Neural crest cell (in vitro differentiated cells): Measurements from ENCODE around the gene MYO10. TPM values are rescaled to one million over a fixed set of nuclear protein-coding genes. Genes with fewer than 3 reads are reported as not detected.

Experiments
- DNase-seq: peaks from one replicate; pipeline ENCODE4 v3.0.0; 2021; ENCODE audit warnings: low read depth, mixed read lengths, low spot score
- H3K27ac Mint-ChIP-seq: one replicate; pipeline ENCODE4 v1.8.0; 2021; ENCODE audit warnings: mild to moderate bottlenecking, mixed read lengths; ENCODE audit not compliant: unreplicated experiment
- H3K27me3 Mint-ChIP-seq: 2 replicates; pipeline ENCODE4 v1.8.0; 2021; ENCODE audit warnings: low read depth, mild to moderate bottlenecking, mixed read lengths
- H3K36me3 Mint-ChIP-seq: 2 replicates; pipeline ENCODE4 v1.8.0; 2021; ENCODE audit warnings: low read depth, mild to moderate bottlenecking, mixed read lengths
- H3K4me1 Mint-ChIP-seq: 2 replicates; pipeline ENCODE4 v1.8.0; 2021; ENCODE audit warnings: mixed read lengths
- H3K4me3 Mint-ChIP-seq: one replicate; pipeline ENCODE4 v1.8.0; 2021; ENCODE audit warnings: mild to moderate bottlenecking, mixed read lengths
- H3K9me3 Mint-ChIP-seq: 2 replicates; pipeline ENCODE4 v1.8.0; 2021; ENCODE audit warnings: mixed read lengths
- CTCF ChIP-seq: fragments of 200-600 bp; sonication (generic); conservative IDR thresholded peaks from 2 replicates; pipeline ENCODE4 v1.5.0; 2021; ENCODE audit warnings: antibody characterized with exemption, mild to moderate bottlenecking
- total RNA-seq: library from RNA; stranded (reverse); gene quantifications from 2 replicates; pipeline ENCODE4 v1.2.1, GENCODE V29; 2021

The MYO10 gene
- total RNA-seq, 1 donor from 2014 or later: 94.4 TPM

- H3K9me3 Mint-ChIP-seq: peaks cover 22% of the 10 kb centered on the region
- peaks cover 46% of the 10 kb centered on the region for H3K4me1 Mint-ChIP-seq
- no peaks in the 10 kb centered on the region for H3K27me3 Mint-ChIP-seq
- no peak for DNase-seq
- H3K36me3 Mint-ChIP-seq: peaks cover 44% of the 10 kb centered on the region
- H3K27ac Mint-ChIP-seq: no peak overlapping the region
- H3K4me3 Mint-ChIP-seq: no peak overlapping the region
- TF ChIP-seq CTCF: no peak
These were observed 65.2 kb downstream of the MYO10 start for GRCh38 chr5:16870878-16871277.

- no peak for DNase-seq
- TF ChIP-seq CTCF: no peak
- H3K27ac Mint-ChIP-seq: peak overlapping the region; percentile 31
- no peaks in the 10 kb centered on the region for H3K27me3 Mint-ChIP-seq
- H3K4me1 Mint-ChIP-seq: peaks cover 49% of the 10 kb centered on the region
- peaks cover 38% of the 10 kb centered on the region for H3K36me3 Mint-ChIP-seq
- no peak overlapping the region for H3K4me3 Mint-ChIP-seq
- peaks cover 17% of the 10 kb centered on the region for H3K9me3 Mint-ChIP-seq
These were observed 66.0 kb downstream of the MYO10 start for GRCh38 chr5:16869821-16870796.

GRCh38 chr5:16867577-16867953 is 68.5 kb downstream of the MYO10 start:
- Mint-ChIP-seq H3K4me3 (no peak overlapping the region), H3K9me3 (peaks cover 6% of the 10 kb centered on the region), H3K36me3 (peaks cover 24% of the 10 kb centered on the region), H3K27ac (peak overlapping the region; percentile 19), H3K27me3 (no peaks in the 10 kb centered on the region), H3K4me1 (peaks cover 72% of the 10 kb centered on the region)
- DNase-seq: no peak
- no peak for TF ChIP-seq CTCF

- no peak for DNase-seq
- Mint-ChIP-seq H3K4me1 (peaks cover 75% of the 10 kb centered on the region), H3K27me3 (no peaks in the 10 kb centered on the region), H3K9me3 (peaks cover 3% of the 10 kb centered on the region), H3K27ac (peak overlapping the region; percentile 19), H3K4me3 (peak overlapping the region; percentile 32), H3K36me3 (peaks cover 20% of the 10 kb centered on the region)
- no peak for TF ChIP-seq CTCF
These were observed 69.1 kb downstream of the MYO10 start for GRCh38 chr5:16866795-16867576.

GRCh38 chr5:16866273-16866672 is 69.8 kb downstream of the MYO10 start:
- Mint-ChIP-seq H3K36me3 (peaks cover 14% of the 10 kb centered on the region), H3K9me3 (no peaks in the 10 kb centered on the region), H3K4me3 (peak overlapping the region; percentile 23), H3K27ac (no peak overlapping the region), H3K4me1 (peaks cover 76% of the 10 kb centered on the region), H3K27me3 (no peaks in the 10 kb centered on the region)
- DNase-seq: no peak
- TF ChIP-seq CTCF: no peak
